ENCODE results near the gene FXYD3. TPM values are rescaled to one million over a fixed set of nuclear protein-coding genes. Genes with fewer than 3 reads are reported as not detected.

Gene FXYD3
- total RNA-seq, 3 donors from 2014 or later: 1,086 to 3,973 (median 3,185) TPM

GRCh38 chr19:35069696-35070095 is 45.9 kb upstream of the FXYD3 start:
- intact Hi-C loops (cut with DNase I, micrococcal nuclease): no loop called here
- Histone ChIP-seq H3K9me3 (peaks cover 7% of the 10 kb centered on the region), H3K4me1 (ENCODE audit: low read depth) (no peaks in the 10 kb centered on the region), H3K36me3 (ENCODE audit: low read depth) (no peaks in the 10 kb centered on the region), H3K4me3 (no peak overlapping the region)
- DNase-seq (no peak), ATAC-seq (no peak)
- no peak for TF ChIP-seq CTCF (IDR thresholded peaks at IDR 0.05)

DNA sequence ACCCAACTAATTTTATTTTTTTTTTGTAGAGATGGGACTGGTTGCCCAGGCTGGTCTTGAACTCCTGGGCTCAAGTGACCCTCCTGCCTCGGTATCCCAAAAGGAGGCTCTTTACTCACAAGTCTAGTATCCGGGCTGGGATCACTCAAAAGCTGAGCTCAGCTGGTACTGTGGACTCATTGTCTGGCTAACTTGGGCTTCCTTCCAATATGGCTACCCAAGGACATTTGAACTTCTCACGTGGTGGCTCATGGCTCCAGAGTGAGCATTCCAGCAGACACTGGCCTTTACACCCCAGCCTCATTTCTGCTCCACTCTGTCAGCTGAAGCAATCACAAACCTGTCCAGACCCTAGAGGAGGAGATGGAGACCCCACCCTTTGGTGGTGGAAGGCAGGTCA is 45.2 kb upstream of the FXYD3 start:
- intact Hi-C loops (cut with DNase I, micrococcal nuclease): no loop called here
- no peak for DNase-seq
- TF ChIP-seq CTCF (IDR thresholded peaks at IDR 0.05): no peak
- Histone ChIP-seq H3K9me3 (peaks cover 7% of the 10 kb centered on the region), H3K4me3 (no peak overlapping the region), H3K4me1 (ENCODE audit: low read depth) (no peaks in the 10 kb centered on the region), H3K36me3 (ENCODE audit: low read depth) (no peaks in the 10 kb centered on the region)
- no peak for ATAC-seq

DNA sequence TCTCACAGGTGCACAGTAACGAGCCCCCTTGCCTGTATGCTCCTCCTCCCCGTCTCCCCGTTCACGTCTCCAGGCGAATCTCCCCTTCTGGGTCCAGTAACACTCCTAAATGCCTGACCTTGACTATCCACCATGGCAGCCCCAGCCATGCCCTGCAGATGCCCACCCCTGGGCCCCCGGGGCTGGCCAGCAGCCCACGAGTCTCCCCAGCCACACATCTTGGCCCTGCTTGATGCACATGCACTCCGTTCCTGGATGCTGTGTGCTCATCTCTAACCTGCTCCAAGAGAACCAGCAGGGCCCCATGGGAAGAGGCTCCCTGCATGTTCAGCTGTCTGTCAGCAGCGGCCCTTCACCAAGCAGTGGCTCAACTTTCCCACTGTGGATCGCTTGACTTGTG is 42.1 kb upstream of the FXYD3 start:
- Histone ChIP-seq H3K36me3 (ENCODE audit: low read depth) (no peaks in the 10 kb centered on the region), H3K4me3 (no peak overlapping the region), H3K4me1 (ENCODE audit: low read depth) (no peaks in the 10 kb centered on the region), H3K9me3 (peaks cover 7% of the 10 kb centered on the region)
- DNase-seq (no peak), ATAC-seq (no peak)
- TF ChIP-seq CTCF (IDR thresholded peaks at IDR 0.05): no peak
- intact Hi-C loops (cut with DNase I, micrococcal nuclease): no loop called here

GRCh38 chr19:35073941-35074340 is 41.7 kb upstream of the FXYD3 start:
- intact Hi-C loops (cut with DNase I, micrococcal nuclease): no loop called here
- no peaks in the 10 kb centered on the region for H3K36me3 ChIP-seq (ENCODE audit: low read depth)
- H3K9me3 ChIP-seq: peaks cover 7% of the 10 kb centered on the region
- ATAC-seq (no peak), DNase-seq (no peak)
- no peaks in the 10 kb centered on the region for H3K4me1 ChIP-seq (ENCODE audit: low read depth)
- TF ChIP-seq CTCF (IDR thresholded peaks at IDR 0.05): no peak
- no peak overlapping the region for H3K4me3 ChIP-seq

DNA sequence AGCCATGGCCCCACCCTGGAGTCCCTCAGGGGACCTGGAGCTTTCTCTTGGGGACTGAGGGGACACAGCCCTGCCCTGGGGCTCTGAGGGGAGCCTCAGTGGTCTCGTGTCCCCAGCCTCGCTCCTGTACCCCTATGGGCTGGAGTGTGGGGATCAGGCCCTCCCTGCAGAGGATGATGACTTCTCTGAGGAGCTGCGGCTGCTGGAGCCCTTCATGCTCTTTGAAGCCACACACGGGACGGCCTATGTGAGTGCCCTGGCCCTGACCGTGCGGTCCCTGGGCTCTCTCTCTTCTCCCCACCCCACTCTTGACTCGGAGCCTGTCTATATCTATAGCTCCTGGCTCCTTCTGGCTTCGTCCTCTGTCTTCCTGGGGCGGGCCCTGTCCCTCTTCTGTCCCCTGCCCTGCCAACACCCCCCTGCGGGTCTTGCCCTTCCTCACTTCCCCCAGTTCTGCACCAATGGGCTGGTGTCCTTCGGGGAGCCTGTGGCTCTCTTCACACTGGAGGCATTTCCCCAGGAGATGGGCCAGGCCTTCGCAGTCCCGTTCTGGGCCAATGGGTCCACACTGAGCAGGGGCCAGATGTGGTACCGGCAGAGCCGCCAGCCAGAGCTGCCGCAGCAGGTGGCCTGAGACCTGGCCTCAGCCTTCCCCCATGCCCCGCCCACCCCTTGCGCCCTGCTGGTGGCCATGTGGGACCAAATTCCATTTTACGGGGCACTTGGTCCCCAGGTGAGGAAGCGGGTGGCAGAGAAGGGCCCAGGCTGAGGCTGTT is 41.0 kb upstream of the FXYD3 start:
- Histone ChIP-seq H3K4me3 (no peak overlapping the region), H3K36me3 (ENCODE audit: low read depth) (no peaks in the 10 kb centered on the region), H3K9me3 (peaks cover 7% of the 10 kb centered on the region), H3K4me1 (ENCODE audit: low read depth) (no peaks in the 10 kb centered on the region)
- ATAC-seq: no peak
- no peak for TF ChIP-seq CTCF (IDR thresholded peaks at IDR 0.05)
- no peak for DNase-seq
- intact Hi-C loops (cut with DNase I, micrococcal nuclease): no loop called here

Measured in mucosa of descending colon (tissue), 3 donors.